Upper lobe of left lung (tissue), 6 donors: ENCODE results near the gene TBXAS1. TPM values are rescaled to one million over a fixed set of nuclear protein-coding genes. Genes with fewer than 3 reads are reported as not detected.

Source experiments
- ATAC-seq, 2 donors: fragments of 200-7000 bp; cut with Tn5 transposase; one replicate each; pipeline ENCODE4 v1.9.1; 2022; ENCODE audit warnings: mild to moderate bottlenecking in 2 of 2, moderate library complexity in 2 of 2; ENCODE audit not compliant: low FRiP score in 2 of 2
- DNase-seq, 2 donors: peaks; one replicate each; pipeline ENCODE4 v3.0.0-alpha.2; 2019 to 2020
- H3K27ac ChIP-seq, 4 donors: fragments of 200-600 bp; sonication (generic); one replicate each; pipeline ENCODE4 v1.5.1; 2016 to 2019
- H3K27me3 ChIP-seq, 4 donors: fragments of 200-600 bp; sonication (generic); one replicate each; pipeline ENCODE4 v1.5.1; 2017 to 2019
- H3K36me3 ChIP-seq, 4 donors: fragments of 200-600 bp; sonication (generic); one replicate each; pipeline ENCODE4 v1.5.1; 2016 to 2019
- H3K4me1 ChIP-seq, 4 donors: fragments of 200-600 bp; sonication (generic); one replicate each; pipeline ENCODE4 v1.5.1; 2018 to 2019
- H3K4me3 ChIP-seq, 4 donors: fragments of 200-600 bp; sonication (generic); one replicate each; pipeline ENCODE4 v1.5.1; 2017 to 2019; ENCODE audit warnings: mild to moderate bottlenecking in 2 of 4, moderate library complexity in 1 of 4
- H3K9me3 ChIP-seq, 4 donors: fragments of 200-600 bp; sonication (generic); one replicate each; pipeline ENCODE4 v1.5.1; 2018 to 2019
- CTCF ChIP-seq, 6 experiments: fragments of 450-650 bp in 4 of 6; fragments of 200-600 bp in 2 of 6; sonication (generic) in 2 of 6; IDR thresholded peaks; one replicate each; pipeline ENCODE4 v1.5.1; 2016 to 2019; ENCODE audit warnings: antibody characterized with exemption in 6 of 6
- EP300 ChIP-seq, 4 donors: sonication (generic); formaldehyde crosslinking; IDR thresholded peaks; one replicate each; pipeline ENCODE4 v1.5.1; 2017; ENCODE audit warnings: antibody characterized with exemption in 4 of 4, control low read depth in 2 of 4
- POLR2A ChIP-seq, 4 donors: fragments of 450-650 bp; IDR thresholded peaks; one replicate each; pipeline ENCODE4 v1.5.1; 2016 to 2017; ENCODE audit warnings: antibody characterized with exemption in 4 of 4, mild to moderate bottlenecking in 2 of 4
- POLR2AphosphoS5 ChIP-seq, 2 donors: sonication (generic); formaldehyde crosslinking; IDR thresholded peaks; one replicate each; pipeline ENCODE4 v1.5.1; 2017; ENCODE audit warnings: antibody characterized with exemption in 2 of 2
- WGBS, 2 donors: methylation state at CpG; one replicate each; pipeline ENCODE4 v1.1.5; 2017 to 2018; 5-methylcytosine and 5-hydroxymethylcytosine counted together
- total RNA-seq, 6 donors: library from RNA; depleted of rRNA in 4 of 6; stranded (reverse); fragments of >200 nt in 4 of 6; gene quantifications; one replicate each; pipeline versions ENCODE4 v1.1.0 to v1.2.1, GENCODE V29; 2016 to 2021
- donor health status: DM: no; HTN: no; CAD: no; lungs with moderate emphysema.
- donor health status: DM: no; HTN: yes; CAD: no; lungs with severe emphysema.

Gene TBXAS1
- total RNA-seq, 6 donors from 2014 or later, result 62.8 to 317 (median 85.6) TPM

- no peaks in the 10 kb centered on the region for H3K36me3 ChIP-seq
- H3K27ac ChIP-seq, result no peak overlapping the region
- H3K27me3 ChIP-seq, result no peaks in the 10 kb centered on the region
- TF ChIP-seq POLR2A (IDR thresholded peaks at IDR 0.05), result no peak
- TF ChIP-seq EP300 (IDR thresholded peaks at IDR 0.05), result no peak
- no peak for TF ChIP-seq CTCF (IDR thresholded peaks at IDR 0.05)
- no peak for TF ChIP-seq POLR2AphosphoS5 (IDR thresholded peaks at IDR 0.05)
- H3K9me3 ChIP-seq, result peaks cover 7 to 18% (median 15%) of the 10 kb centered on the region in 4 donors
- 49 to 96% methylated on average over 2 of the region's 2 CpGs for WGBS, 2 donors
- no peak overlapping the region for H3K4me3 ChIP-seq
- ATAC-seq (no peak), DNase-seq (no peak)
- peaks cover 4 to 9% (median 6%) of the 10 kb centered on the region in 4 donors for H3K4me1 ChIP-seq
Measured at GRCh38 chr7:140067052-140067451, 238.0 kb downstream of the TBXAS1 start.

GRCh38 chr7:140068033-140068432 is 239.0 kb downstream of the TBXAS1 start:
- no peak for TF ChIP-seq POLR2AphosphoS5 (IDR thresholded peaks at IDR 0.05)
- ATAC-seq (no peak), DNase-seq (no peak)
- H3K4me1 ChIP-seq, result peaks cover 4 to 7% (median 6%) of the 10 kb centered on the region in 4 donors
- WGBS, 2 donors, result 47 to 94% methylated on average over 2 of the region's 2 CpGs
- no peak overlapping the region for H3K27ac ChIP-seq
- peaks cover 7 to 18% (median 15%) of the 10 kb centered on the region in 4 donors for H3K9me3 ChIP-seq
- H3K27me3 ChIP-seq, result no peaks in the 10 kb centered on the region
- no peak overlapping the region for H3K4me3 ChIP-seq
- no peaks in the 10 kb centered on the region for H3K36me3 ChIP-seq

GRCh38 chr7:140069298-140069949 is 240.4 kb downstream of the TBXAS1 start:
- no peaks in the 10 kb centered on the region for H3K27me3 ChIP-seq
- no peak overlapping the region for H3K27ac ChIP-seq
- H3K36me3 ChIP-seq, result no peaks in the 10 kb centered on the region
- no peak overlapping the region for H3K4me3 ChIP-seq
- H3K9me3 ChIP-seq, result peaks cover 7 to 18% (median 15%) of the 10 kb centered on the region in 4 donors
- no peaks in the 10 kb centered on the region for H3K4me1 ChIP-seq
- TF ChIP-seq EP300 (IDR thresholded peaks at IDR 0.05), result no peak
- no peak for TF ChIP-seq CTCF (IDR thresholded peaks at IDR 0.05)
- no peak for TF ChIP-seq POLR2AphosphoS5 (IDR thresholded peaks at IDR 0.05)
- no peak for TF ChIP-seq POLR2A (IDR thresholded peaks at IDR 0.05)
- DNase-seq, result no peak
- WGBS, 2 donors, result 93% methylated on average over 4 of the region's 4 CpGs
- no peak for ATAC-seq

Other genes with a start within 250 kb of the TBXAS1 start
- gene HIPK2, start 51.3 kb upstream of the TBXAS1 start, total RNA-seq, result 10 to 100 TPM; 38.6 to 59.6 (median 45.9) TPM
- 100 to 1,000 TPM in 3 of 6 donors, 10 to 100 TPM in 3; 74.8 to 151 (median 100) TPM for gene PARP12, start 233.7 kb downstream of the TBXAS1 start, total RNA-seq